ENCODE measurements around the gene LGALS7.

GRCh38 chr19:38763795-38764220 is 9.5 kb downstream of the LGALS7 start:
- no peak for TF ChIP-seq CTCF (IDR thresholded peaks at IDR 0.05)
- no peak for TF ChIP-seq POLR2AphosphoS5 (IDR thresholded peaks at IDR 0.05)
